HepG2 (cell line): ENCODE measurements around the gene POP7. TPM values are rescaled to one million over a fixed set of nuclear protein-coding genes. Genes with fewer than 3 reads are reported as not detected.

ENCODE experiments used
- ATAC-seq: fragments of 200-7000 bp; cut with Tn5 transposase; 3 replicates; pipeline ENCODE4 v1.9.1; 2020; ENCODE audit warnings: mild to moderate bottlenecking, moderate library complexity
- BruUV-seq: library from RNA; stranded (reverse); fragments of 400-500 nt; replicated peaks from 2 replicates; lab custom pipeline; 2021; lab: Mats Ljungman, UMichigan
- CTCF ChIA-PET: fragments of 300-600 bp; formaldehyde crosslinking; extraction: SDS; loops from one replicate; lab custom pipeline; 2021; ENCODE audit warnings: low total read pairs, inconsistent platforms, low intra/inter-chr PET ratio; lab: Yijun Ruan, JAX
- POLR2A ChIA-PET: fragments of 350-600 bp; sonication (Branson Sonifier 250); formaldehyde crosslinking; loops from one replicate; lab custom pipeline; 2020; ENCODE audit warnings: antibody characterized with exemption, inconsistent platforms; lab: Yijun Ruan, JAX
- DNase-seq: peaks from one replicate; pipeline ENCODE4 v3.0.0-alpha.2; 2015; ENCODE audit warnings: low spot score
- FAIRE-seq: peaks from 3 replicates; lab custom pipeline; 2011; peaks lifted over from hg19 to GRCh38; lab: Jason Lieb, UNC
- H2AFZ ChIP-seq: one replicate; pipeline ENCODE4 v1.6.1; 2011; ENCODE audit warnings: low read length, inconsistent platforms
- H3K27ac ChIP-seq: fragments of 300-600 bp; 3 replicates; pipeline ENCODE4 v1.8.0; 2011; ENCODE audit warnings: mixed run types, mild to moderate bottlenecking, mixed read lengths, low read length, inconsistent platforms; ENCODE audit not compliant: insufficient read depth; ENCODE audit errors: extremely low read length
- H3K27me3 ChIP-seq, 2 experiments: fragments of 200-600 bp in 1 of 2; 2 replicates in 1 of 2; 3 replicates in 1 of 2; pipeline versions ENCODE4 v1.6.0 to v1.8.0; 2011; ENCODE audit warnings: low read length in 2 of 2, mild to moderate bottlenecking in 2 of 2, moderate library complexity in 2 of 2, inconsistent platforms in 1 of 2; ENCODE audit not compliant: insufficient read depth in 2 of 2, control insufficient read depth in 1 of 2
- H3K36me3 ChIP-seq, 2 experiments: fragments of 200-600 bp in 1 of 2; replicated peaks in 1 of 2; 2 replicates in 1 of 2; 3 replicates in 1 of 2; pipeline versions ENCODE4 v1.5.1 to v1.8.0; 2011; ENCODE audit warnings: low read length in 2 of 2, inconsistent platforms in 1 of 2; ENCODE audit not compliant: insufficient read depth in 2 of 2, control insufficient read depth in 1 of 2
- H3K4me1 ChIP-seq: 2 replicates; pipeline ENCODE4 v1.5.1; 2012; ENCODE audit warnings: low read length, inconsistent platforms; ENCODE audit not compliant: insufficient read depth
- H3K4me2 ChIP-seq: 2 replicates; pipeline ENCODE4 v1.6.0; 2011; ENCODE audit warnings: low read depth, low read length, inconsistent platforms
- H3K4me3 ChIP-seq, 3 experiments: fragments of 200-600 bp in 1 of 3; sonication (generic), shearing (Covaris generic) in 1 of 3; replicated peaks in 1 of 3; 2 replicates each; pipeline ENCODE4 v1.5.1; 2011 to 2016; ENCODE audit warnings: low read length in 3 of 3, inconsistent platforms in 2 of 3, low read depth in 2 of 3, mild to moderate bottlenecking in 2 of 3, control low read depth in 1 of 3, mixed read lengths in 1 of 3; ENCODE audit not compliant: insufficient read depth in 1 of 3
- H3K79me2 ChIP-seq: one replicate; pipeline ENCODE4 v1.6.1; 2011; ENCODE audit warnings: low read length, inconsistent platforms; ENCODE audit not compliant: insufficient read depth
- H3K9ac ChIP-seq: 2 replicates; pipeline ENCODE4 v1.6.0; 2011; ENCODE audit warnings: mild to moderate bottlenecking, low read depth, low read length, inconsistent platforms; ENCODE audit not compliant: insufficient read depth
- H3K9me3 ChIP-seq: 2 replicates; pipeline ENCODE4 v1.5.1; 2012; ENCODE audit warnings: mild to moderate bottlenecking, low read length
- H4K20me1 ChIP-seq: 2 replicates; pipeline ENCODE4 v1.6.0; 2011; ENCODE audit warnings: inconsistent platforms, mild to moderate bottlenecking, low read length, moderate library complexity; ENCODE audit not compliant: insufficient read depth
- DMTF1 ChIP-seq: sonication (generic); formaldehyde crosslinking; IDR thresholded peaks from 2 replicates; pipeline ENCODE4 v1.4.0; 2020; ENCODE audit warnings: mild to moderate bottlenecking, missing genetic modification reagents
- DR1 ChIP-seq: sonication (generic); formaldehyde crosslinking; IDR thresholded peaks from 2 replicates; pipeline ENCODE4 v1.8.0; 2021; ENCODE audit warnings: mild to moderate bottlenecking, missing genetic modification reagents, inconsistent platforms
- HNF4A ChIP-seq: sonication (generic); formaldehyde crosslinking; IDR thresholded peaks from 2 replicates; pipeline ENCODE4 v1.4.0; 2020; ENCODE audit warnings: missing genetic modification reagents
- MAX ChIP-seq: IDR thresholded peaks from 2 replicates; pipeline ENCODE4 v1.6.1; 2012; ENCODE audit warnings: inconsistent platforms
- MYC ChIP-seq: sonication (generic); formaldehyde crosslinking; IDR thresholded peaks from 2 replicates; pipeline ENCODE4 v1.9.0; 2021; ENCODE audit warnings: missing genetic modification reagents, borderline replicate concordance
- SMAD9 ChIP-seq: sonication (generic); formaldehyde crosslinking; IDR thresholded peaks from 2 replicates; pipeline ENCODE4 v1.5.1; 2020; ENCODE audit warnings: mild to moderate bottlenecking, missing genetic modification reagents
- TFAP4 ChIP-seq: sonication (generic); IDR thresholded peaks from 2 replicates; pipeline ENCODE4 v1.6.1; 2016; ENCODE audit warnings: low read depth, borderline replicate concordance
- ZMYM2 ChIP-seq: sonication (generic); formaldehyde crosslinking; IDR thresholded peaks from 2 replicates; pipeline ENCODE4 v1.8.0; 2022; ENCODE audit warnings: mild to moderate bottlenecking, missing genetic modification reagents
- ZNF224 ChIP-seq: sonication (generic); formaldehyde crosslinking; IDR thresholded peaks from 2 replicates; pipeline ENCODE4 v1.5.0; 2020; ENCODE audit warnings: mild to moderate bottlenecking, missing genetic modification reagents
- ZNF552 ChIP-seq: sonication (generic); formaldehyde crosslinking; IDR thresholded peaks from 2 replicates; pipeline ENCODE4 v1.9.0; 2022; ENCODE audit warnings: missing genetic modification reagents, mild to moderate bottlenecking, borderline replicate concordance
- ZNF576 ChIP-seq: sonication (generic); formaldehyde crosslinking; IDR thresholded peaks from 2 replicates; pipeline ENCODE4 v1.4.0; 2020; ENCODE audit warnings: mild to moderate bottlenecking, missing genetic modification reagents
- ZNF687 ChIP-seq: sonication (generic); formaldehyde crosslinking; IDR thresholded peaks from 2 replicates; pipeline ENCODE4 v1.5.1; 2020; ENCODE audit warnings: mild to moderate bottlenecking, missing genetic modification reagents, moderate library complexity
- WGBS: methylation state at CpG from one replicate; pipeline ENCODE4 v1.1.6; 2017; ENCODE audit warnings: low lambda C conversion rate; 5-methylcytosine and 5-hydroxymethylcytosine counted together
- in situ Hi-C: cut with HindIII; loops from 2 replicates; pipeline ENCODE4 v1.10.0; 2017; ENCODE audit warnings: low pct_unique_long_range_greater_than_20kb; ENCODE audit not compliant: extremely low pct_ligation_motif_present
- intact Hi-C: fragments of 100-400 bp; cut with micrococcal nuclease; formaldehyde crosslinking; loops from one replicate; pipeline ENCODE4 v1.10.0; 2022; ENCODE audit not compliant: unreplicated experiment
- polyA plus RNA-seq, 8 experiments: library from polyadenylated mRNA; depleted of rRNA in 3 of 8; stranded (reverse) in 7 of 8; unstranded in 1 of 8; fragments of >200 nt; fragmentation: Illumina TruSeq in 4 of 8; extraction: Trizol in 4 of 8; gene quantifications; 2 replicates each; pipeline versions ENCODE4 v1.2.1 to v1.2.3, GENCODE V29; 2011 to 2016; ENCODE audit warnings: low read depth in 4 of 8, missing spikeins in 1 of 8, mixed read lengths in 1 of 8; ENCODE audit not compliant: insufficient read depth in 1 of 8
- total RNA-seq, 5 experiments: library from RNA; depleted of rRNA; stranded (reverse); fragments of >200 nt; fragmentation: Illumina TruSeq; extraction: Trizol; gene quantifications; 2 replicates each; pipeline ENCODE4 v1.2.3, GENCODE V29; 2016; ENCODE audit warnings: low read depth in 1 of 5
- TF ChIP-seq, protein P1 (sequence below): sonication (generic); formaldehyde crosslinking; IDR thresholded peaks from 2 replicates; pipeline ENCODE4 v1.5.0; 2020; ENCODE audit warnings: mild to moderate bottlenecking, missing genetic modification reagents, moderate library complexity

POP7 gene
- total and polyA plus RNA-seq, 2 of the 13 experiments (the other 11 are each of a cell fraction or from before 2014, with no cell fraction given), result 63.9 to 91.1 TPM

DNA sequence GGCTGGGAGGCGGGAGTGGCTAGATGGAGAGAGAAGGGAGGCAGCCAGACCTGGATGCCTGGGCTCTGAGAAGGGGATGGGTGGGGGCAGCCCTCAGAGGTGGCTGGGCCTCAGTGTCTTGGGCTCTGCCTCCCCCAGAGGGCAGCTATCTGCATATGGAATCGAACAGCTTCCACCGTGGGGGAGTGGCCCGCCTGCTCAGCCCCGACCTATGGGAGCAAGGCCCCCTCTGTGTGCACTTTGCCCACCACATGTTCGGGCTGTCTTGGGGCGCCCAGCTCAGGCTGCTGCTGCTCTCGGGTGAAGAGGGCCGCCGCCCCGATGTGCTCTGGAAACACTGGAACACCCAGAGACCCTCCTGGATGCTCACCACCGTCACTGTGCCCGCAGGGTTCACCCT is 30.8 kb downstream of the POP7 start:
- Histone ChIP-seq H3K9me3 (no peaks in the 10 kb centered on the region), H3K4me3 (peak overlapping the region in 2 of 3 experiments; percentile 30 to 46; a peak in 4 of 6 replicates), H2AFZ (no peak overlapping the region), H3K9ac (no peak overlapping the region), H3K27ac (no peak overlapping the region), H3K27me3 (no peaks in the 10 kb centered on the region)
- BruUV-seq, result no TSS peak
- DNase-seq, result no peak
- in situ Hi-C loops, result no loop called here
- TF ChIP-seq MYC (0 out of 2 replicates have a peak, but pooled peaks have one; percentile 24), ZNF576 (no peak), TFAP4 (no peak), ZNF552 (no peak), SMAD9 (no peak), ZNF224 (CRISPR knock-in tag) (no peak), DR1 (CRISPR knock-in tag) (no peak), ZNF687 (peak; percentile 44), ZMYM2 (CRISPR knock-in tag) (no peak), DMTF1 (CRISPR knock-in tag) (no peak), MAX (0 out of 2 replicates have a peak, but pooled peaks have one; percentile 34), HNF4A (CRISPR knock-in tag) (0 out of 2 replicates have a peak, but pooled peaks have one; percentile 22)
- TF ChIP-seq, protein P1, sequence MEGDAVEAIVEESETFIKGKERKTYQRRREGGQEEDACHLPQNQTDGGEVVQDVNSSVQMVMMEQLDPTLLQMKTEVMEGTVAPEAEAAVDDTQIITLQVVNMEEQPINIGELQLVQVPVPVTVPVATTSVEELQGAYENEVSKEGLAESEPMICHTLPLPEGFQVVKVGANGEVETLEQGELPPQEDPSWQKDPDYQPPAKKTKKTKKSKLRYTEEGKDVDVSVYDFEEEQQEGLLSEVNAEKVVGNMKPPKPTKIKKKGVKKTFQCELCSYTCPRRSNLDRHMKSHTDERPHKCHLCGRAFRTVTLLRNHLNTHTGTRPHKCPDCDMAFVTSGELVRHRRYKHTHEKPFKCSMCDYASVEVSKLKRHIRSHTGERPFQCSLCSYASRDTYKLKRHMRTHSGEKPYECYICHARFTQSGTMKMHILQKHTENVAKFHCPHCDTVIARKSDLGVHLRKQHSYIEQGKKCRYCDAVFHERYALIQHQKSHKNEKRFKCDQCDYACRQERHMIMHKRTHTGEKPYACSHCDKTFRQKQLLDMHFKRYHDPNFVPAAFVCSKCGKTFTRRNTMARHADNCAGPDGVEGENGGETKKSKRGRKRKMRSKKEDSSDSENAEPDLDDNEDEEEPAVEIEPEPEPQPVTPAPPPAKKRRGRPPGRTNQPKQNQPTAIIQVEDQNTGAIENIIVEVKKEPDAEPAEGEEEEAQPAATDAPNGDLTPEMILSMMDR (CRISPR knock-in tag), result 0 out of 2 replicates have a peak, but pooled peaks have one; percentile 7
- TF ChIP-seq, all 625 proteins: peak for 5
- Histone ChIP-seq H3K4me2 (peak overlapping the region; percentile 58), H3K79me2 (no peaks in the 10 kb centered on the region), H3K4me1 (peaks cover 74% of the 10 kb centered on the region), H4K20me1 (no peaks in the 10 kb centered on the region), H3K36me3 (no peaks in the 10 kb centered on the region)
- FAIRE-seq, result no peak
- ATAC-seq, result peak; percentile 68
- intact Hi-C loops, result no loop called here
- 68% methylated on average over 3 of the region's 13 CpGs for WGBS
- ChIA-PET POLR2A (no interaction called here), CTCF (no interaction called here)
